ENCODE data around the gene LPCAT1.

Gene LPCAT1

DNA sequence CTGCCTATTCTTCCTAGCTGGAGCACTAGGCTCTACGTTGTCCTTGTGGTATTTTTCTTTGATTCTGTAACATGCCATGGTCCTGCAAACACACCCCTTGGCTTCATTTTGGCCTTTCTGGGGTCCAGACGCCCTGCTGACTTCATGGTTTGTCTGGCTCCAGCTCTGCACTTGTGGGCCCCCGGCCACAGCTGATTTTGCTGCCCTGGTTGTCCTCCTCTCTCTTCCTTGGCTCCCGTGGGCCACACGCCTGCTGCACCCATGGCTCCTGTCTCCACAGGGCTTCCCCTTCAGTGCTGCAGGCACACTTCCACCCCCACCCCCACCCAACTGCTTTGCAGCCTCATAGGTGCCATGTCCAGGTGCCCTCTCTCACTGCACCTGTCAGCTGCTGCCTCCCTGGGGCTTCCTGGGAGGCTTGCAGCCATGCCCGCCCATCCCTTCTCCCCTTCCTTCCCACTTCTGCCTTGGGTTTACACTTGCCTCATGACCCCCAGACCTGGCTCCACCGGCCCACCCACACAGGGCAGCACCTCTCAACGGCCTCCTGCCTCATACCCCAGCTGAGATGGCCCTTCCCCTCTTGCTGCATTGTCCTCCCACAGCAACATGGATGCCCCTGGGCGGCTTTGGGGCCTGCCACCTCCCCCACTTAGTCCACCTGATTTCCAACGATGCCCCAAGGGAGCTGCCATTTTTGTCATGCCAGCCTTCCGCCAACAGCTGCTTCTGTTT is 104.1 kb downstream of the LPCAT1 start:
- DNase-seq = no peak

DNA sequence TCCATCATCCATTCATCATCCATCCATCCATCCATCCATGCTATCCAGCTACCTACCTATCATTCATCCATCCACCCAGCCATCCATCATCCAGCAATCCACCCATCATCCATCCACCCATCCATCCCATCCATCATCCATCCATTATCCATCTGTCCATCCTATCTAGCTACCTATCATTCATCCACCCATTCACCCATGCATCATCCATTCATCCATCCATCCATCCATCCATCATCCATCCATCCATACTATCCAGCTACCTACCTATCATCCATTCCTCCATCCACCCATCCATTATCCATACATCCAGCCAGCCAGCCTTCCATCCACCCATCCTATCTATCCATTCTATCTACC is 104.9 kb downstream of the LPCAT1 start:
- no peak for DNase-seq

DNA sequence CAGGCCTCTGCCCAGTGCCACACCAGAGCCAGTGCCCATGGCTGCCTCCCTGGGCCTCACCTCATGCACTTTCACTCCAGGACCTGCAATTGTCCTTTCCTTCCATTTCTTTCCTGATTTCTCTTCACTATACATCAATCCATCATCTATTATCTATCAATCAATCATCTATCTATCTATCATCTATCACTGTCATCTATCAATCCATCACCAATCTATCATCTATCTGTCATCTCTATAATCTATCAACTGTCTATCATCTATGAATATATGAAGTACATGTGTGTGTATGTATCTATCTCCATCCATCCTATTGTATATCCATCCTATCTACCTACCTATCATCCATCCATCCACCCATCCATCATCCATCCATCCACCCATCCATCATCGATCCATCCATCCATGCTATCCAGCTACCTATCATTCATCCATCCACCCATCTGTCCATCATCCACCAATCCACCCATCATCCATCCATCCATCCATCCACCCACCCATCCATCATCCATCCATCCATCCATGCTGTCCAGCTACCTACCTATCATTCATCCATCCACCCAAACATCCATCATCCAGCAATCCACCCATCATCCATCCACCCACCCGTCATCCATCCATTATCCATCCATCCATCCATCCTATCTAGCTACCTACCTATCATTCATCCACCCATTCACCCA is 105.4 kb downstream of the LPCAT1 start:
- DNase-seq = no peak

DNA sequence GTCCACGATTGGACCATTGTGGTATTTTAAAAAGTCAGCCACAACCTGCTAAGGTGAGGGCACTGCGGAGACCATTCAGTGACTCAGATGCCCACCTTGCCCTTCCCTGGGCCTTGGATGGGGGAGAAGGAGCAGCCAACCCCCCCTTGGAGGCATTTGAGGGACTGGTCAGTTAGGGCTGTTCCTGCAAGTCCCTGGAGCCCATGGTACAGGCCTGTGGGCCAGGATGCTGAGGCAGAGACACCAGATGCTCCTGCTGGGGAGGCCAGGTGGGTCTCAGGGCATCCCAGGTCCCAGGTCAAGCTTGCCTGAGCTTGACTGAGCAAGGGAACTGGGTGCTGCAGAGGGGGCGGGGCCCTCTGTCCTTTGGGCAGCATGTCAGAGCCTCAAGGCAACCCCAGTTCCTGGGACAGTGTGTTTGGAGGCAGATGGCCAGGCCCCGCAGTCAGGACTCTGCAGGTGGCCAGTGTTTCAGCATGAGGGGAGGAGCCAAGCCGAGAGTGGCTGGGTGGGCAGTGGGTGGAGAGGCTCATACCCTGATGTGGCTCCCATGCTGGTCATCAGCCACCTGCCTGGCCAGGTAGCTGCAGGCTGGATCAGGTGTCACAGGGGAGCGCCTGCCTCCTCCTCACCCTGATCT is 106.1 kb downstream of the LPCAT1 start:
- no peak for DNase-seq

DNA sequence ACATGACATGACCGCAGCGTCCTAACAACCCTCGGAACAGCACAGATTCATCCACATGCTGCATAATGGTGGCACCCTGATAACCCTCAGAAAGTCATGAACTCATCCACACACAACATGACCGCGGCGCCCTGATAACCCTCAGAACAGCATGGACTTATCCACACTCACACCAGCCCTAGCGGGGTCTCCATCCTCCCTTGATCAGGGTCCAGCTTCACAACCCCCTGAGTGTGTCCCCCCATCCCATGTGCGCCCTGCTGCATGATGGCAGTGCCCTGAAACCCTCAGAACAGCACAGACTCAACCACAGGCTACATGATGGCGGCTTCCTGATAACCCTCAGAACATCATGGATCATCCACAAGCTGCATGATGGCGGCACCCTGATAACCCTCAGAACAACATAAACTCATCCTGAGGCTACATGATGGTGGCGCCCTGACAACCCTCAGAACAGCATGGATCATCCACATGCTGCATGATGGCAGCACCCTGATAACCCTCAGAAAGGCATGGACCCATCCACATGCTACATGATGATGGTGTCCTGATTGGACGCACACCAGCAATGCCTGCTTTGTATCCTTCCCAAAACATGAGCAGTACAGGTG is 106.8 kb downstream of the LPCAT1 start:
- DNase-seq = no peak

DNA sequence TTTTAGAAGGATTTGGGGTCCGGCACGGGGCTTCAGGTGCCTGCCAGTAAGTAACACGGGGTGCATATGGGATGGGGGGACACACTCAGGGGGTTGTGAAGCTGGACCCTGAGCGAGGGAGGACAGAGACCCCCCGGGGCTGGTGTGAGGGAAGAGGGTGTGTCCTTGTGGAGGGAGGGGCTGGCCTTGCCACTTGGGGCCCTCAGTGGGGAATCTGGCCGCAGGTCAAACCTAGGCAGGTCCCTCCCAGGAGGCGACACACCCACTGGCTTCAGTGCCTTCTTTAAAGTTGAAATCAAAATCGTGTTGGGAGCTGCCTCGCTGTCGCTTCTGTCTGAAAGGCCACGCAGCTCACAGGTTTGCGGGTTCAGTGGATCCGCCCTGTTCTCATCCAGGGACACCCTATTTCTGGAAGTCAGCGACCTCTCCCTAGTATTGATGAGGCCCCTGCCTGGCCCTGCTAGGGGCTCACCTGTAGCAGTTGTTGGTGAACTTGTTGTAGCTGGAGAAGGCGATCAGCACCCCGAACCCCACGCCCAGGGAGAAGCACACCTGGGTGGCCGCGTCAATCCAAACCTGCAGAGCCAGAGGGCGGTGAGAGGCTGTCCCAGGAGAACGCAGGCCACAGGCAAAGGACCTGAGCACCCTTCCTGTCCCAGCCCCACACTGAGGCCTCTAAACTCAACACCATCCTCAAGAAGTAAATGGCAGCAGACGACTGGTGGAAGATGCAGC is 108.0 kb downstream of the LPCAT1 start:
- no peak for DNase-seq

DNA sequence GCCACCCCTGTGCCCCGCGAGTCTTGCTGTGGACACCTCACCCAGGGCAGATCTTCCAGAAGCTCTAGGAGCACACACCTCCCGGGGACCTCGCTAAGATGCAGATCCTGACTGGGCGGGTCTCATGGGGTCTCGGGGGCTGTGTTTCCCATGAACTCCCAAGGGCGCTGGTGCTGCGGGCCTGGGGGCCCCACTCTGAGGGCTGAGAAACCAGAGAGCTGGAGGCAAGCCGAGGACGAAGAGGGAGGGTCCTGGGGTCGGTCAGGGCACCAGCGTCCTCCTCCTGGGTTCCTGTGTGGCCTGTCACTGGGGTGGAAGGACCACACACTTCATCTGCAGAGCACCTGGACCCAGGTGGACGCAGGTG is 108.7 kb downstream of the LPCAT1 start:
- no peak for DNase-seq

DNA sequence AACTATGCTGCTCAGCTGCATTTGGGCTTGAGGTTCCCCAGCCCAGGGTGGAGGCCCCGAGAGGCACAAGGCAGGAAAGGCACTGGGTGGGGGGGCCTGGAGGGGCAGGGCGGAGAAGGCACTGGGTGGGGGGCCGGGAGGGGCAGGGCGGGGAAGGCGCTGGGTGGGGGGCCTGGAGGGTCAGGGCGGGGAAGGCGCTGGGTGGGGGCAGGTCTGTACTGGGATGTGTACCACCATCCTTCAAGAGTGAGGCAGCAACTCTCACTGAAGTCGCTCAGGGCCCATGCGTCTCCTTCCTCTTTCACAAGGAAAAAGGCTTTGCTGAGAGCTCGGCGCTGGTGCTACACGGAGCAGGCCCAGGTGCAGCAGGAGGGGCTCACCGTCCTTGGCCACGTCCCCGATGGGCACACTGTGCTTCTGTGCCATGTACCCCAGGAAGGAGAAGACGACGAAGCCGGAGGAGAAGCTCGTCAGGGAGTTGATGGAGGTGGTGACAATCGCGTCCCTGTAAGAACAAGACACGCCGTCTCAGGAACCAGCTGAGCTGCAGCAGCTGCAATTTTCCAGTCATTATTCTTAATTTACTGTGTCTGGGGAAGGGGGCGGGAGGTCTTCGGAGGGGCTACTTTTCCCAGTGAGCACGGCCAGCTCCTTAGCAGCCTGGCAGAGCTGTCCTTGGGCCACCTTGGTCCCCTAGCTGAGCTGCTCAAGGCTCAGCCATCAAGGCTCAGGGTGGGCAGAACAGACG is 109.3 kb downstream of the LPCAT1 start:
- no peak for DNase-seq

DNA sequence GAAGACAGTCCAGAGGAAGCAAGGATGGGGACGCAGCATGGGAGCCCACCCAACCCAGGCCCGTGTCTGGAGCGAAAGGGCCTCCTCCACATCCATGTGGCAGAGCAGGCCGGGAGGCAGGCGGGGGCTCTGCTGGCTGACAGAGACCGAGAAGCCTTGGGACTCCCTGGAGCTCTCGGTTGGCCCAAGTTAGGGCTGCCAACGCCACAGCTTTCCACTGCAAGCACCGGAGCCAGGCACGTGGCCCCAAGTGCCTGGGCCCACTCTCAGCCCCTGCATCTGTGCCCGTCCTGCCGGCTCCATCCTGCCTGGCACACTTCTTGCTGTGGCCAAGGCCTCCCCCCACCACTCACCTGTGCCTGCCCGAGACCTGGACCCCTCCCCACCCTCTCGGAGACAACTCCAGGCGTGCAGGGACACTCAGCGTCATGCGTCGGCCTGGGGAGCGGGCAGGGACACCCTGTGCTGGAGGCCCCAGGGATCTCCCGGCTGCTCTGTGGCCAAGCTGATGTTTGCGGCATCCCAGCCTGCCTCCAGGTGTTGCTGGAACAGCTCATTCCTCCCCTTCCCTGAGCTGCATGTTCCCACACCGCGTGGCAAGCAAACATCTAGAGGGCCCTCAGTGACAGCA is 110.0 kb downstream of the LPCAT1 start:
- no peak for DNase-seq

DNA sequence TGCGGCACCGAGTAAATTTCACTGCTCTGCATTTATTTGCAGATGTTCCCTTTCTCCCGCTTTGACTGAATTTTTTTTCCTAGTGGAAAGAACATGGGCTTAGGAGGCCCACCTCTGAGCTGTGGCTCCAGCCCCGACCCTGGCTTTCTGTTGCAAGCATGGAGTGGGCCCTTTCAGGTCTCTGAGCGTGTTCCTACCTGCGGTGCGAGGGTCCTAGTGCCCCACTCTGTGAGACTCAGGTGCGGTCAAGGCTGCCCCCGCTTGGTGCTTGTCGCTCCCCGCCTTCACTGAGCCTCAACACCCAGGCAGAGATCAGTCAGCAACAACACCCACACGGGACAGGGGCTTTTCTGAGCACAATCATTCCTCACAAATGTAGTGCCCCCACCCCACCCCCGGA is 110.5 kb downstream of the LPCAT1 start:
- no peak for DNase-seq

DNA sequence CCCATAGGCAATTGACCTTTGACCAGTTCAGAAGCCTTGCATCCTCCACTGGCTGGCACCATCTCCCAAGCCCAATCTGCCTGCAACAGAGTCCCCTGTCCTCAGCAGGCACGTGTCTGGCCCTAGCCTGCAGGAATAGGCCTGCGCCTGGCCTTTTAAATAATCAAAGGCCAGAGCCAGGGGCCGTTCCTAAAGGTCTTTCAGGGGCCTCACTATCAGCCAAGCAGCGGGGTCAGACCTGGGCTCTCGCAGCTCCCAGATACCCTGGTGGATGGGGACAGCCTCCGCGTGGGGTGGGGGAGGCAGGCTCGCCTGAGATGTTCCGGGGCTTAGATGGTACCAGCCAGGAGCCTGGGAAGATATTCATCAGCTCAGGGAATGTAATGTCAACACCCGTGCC is 111.1 kb downstream of the LPCAT1 start:
- no peak for DNase-seq

DNA sequence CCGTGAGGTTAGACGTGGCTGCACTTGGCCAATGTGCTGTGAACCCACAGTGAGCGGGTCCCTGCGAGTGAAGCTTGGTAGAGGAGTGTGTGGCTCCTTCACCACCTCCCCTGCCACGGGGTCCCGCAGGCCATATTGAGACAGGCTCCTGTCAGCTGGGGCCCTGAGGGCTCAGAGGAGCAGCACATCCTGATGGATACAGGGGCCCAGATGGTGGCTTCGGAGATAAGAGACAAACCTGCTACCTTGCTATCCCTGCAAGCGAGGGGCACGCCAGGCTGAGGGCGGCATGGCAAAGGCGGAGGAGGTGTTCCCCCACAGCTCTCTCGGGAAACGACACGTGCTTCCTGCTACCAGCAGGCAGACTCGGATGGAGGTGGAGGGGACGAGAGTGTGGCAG is 111.6 kb downstream of the LPCAT1 start:
- no peak for DNase-seq

All from NCI-H1105 (cell line).